Spleen (tissue), 11 donors: Measurements from ENCODE around the gene MPZL1. TPM values are rescaled to one million over a fixed set of nuclear protein-coding genes. Genes with fewer than 3 reads are reported as not detected.

Source experiments
- DNase-seq: peaks from one replicate; pipeline ENCODE4 v3.0.0-alpha.2; 2020
- H3K27ac ChIP-seq, 8 donors: fragments of 200-600 bp; sonication (generic) in 7 of 8; 1 replicate in 4 of 8; 2 replicates in 4 of 8; pipeline versions ENCODE4 v1.5.0 to v1.8.0; 2016 to 2021; ENCODE audit warnings: inconsistent platforms in 4 of 8, mild to moderate bottlenecking in 4 of 8, moderate library complexity in 1 of 8
- H3K27me3 ChIP-seq, 7 donors: fragments of 200-600 bp; sonication (generic) in 6 of 7; replicated peaks in 1 of 7; 1 replicate in 4 of 7; 2 replicates in 3 of 7; pipeline versions ENCODE4 v1.5.0 to v1.8.0; 2016 to 2021; ENCODE audit warnings: inconsistent platforms in 3 of 7, mild to moderate bottlenecking in 1 of 7
- H3K36me3 ChIP-seq, 6 donors: fragments of 200-600 bp; sonication (generic) in 5 of 6; 1 replicate in 4 of 6; 2 replicates in 2 of 6; pipeline versions ENCODE4 v1.5.0 to v1.8.0; 2016 to 2021; ENCODE audit warnings: inconsistent platforms in 2 of 6
- H3K4me1 ChIP-seq, 6 donors: fragments of 200-600 bp; sonication (generic) in 5 of 6; 1 replicate in 3 of 6; 2 replicates in 3 of 6; pipeline versions ENCODE4 v1.5.0 to v1.8.0; 2016 to 2021; ENCODE audit warnings: inconsistent platforms in 3 of 6
- H3K4me3 ChIP-seq, 8 donors: fragments of 200-600 bp; sonication (generic) in 7 of 8; 1 replicate in 4 of 8; 2 replicates in 4 of 8; pipeline versions ENCODE4 v1.5.0 to v1.8.0; 2016 to 2021; ENCODE audit warnings: inconsistent platforms in 4 of 8, mild to moderate bottlenecking in 4 of 8, moderate library complexity in 2 of 8
- H3K9me3 ChIP-seq, 8 donors: fragments of 200-600 bp; sonication (generic) in 7 of 8; 1 replicate in 4 of 8; 2 replicates in 4 of 8; pipeline versions ENCODE4 v1.5.0 to v1.8.0; 2016 to 2021; ENCODE audit warnings: inconsistent platforms in 4 of 8
- CTCF ChIP-seq, 11 experiments: fragments of 200-600 bp in 7 of 11; fragments of 450-650 bp in 4 of 11; sonication (generic) in 4 of 11; IDR thresholded peaks in 8 of 11; conservative IDR thresholded peaks in 3 of 11; 1 replicate in 7 of 11; 2 replicates in 4 of 11; pipeline versions ENCODE4 v1.4.0 to v1.8.0; 2016 to 2021; ENCODE audit warnings: antibody characterized with exemption in 11 of 11, inconsistent platforms in 4 of 11, mild to moderate bottlenecking in 1 of 11
- POLR2A ChIP-seq, 3 donors: fragments of 450-650 bp; IDR thresholded peaks; one replicate each; pipeline ENCODE4 v1.5.1; 2017; ENCODE audit warnings: antibody characterized with exemption in 3 of 3, mild to moderate bottlenecking in 1 of 3
- POLR2AphosphoS5 ChIP-seq, 3 donors: sonication (generic); formaldehyde crosslinking; IDR thresholded peaks; one replicate each; pipeline ENCODE4 v1.5.1; 2017; ENCODE audit warnings: antibody characterized with exemption in 3 of 3
- WGBS, 5 donors: extraction: QIAGEN DNeasy Blood & Tissue Kit in 3 of 5; methylation state at CpG; one replicate each; pipeline versions ENCODE4 v1.1.5 to v1.1.7; 2013 to 2018; 5-methylcytosine and 5-hydroxymethylcytosine counted together
- intact Hi-C: fragments of 100-400 bp; cut with DNase I; formaldehyde crosslinking; loops from one replicate; pipeline ENCODE4 v1.15.0; 2023; ENCODE audit warnings: low total_unique reads
- polyA plus RNA-seq, 3 donors: library from polyadenylated mRNA; stranded (reverse); fragments of 200-250 nt; gene quantifications; one replicate each; pipeline ENCODE4 v1.2.1, GENCODE V29; 2013
- total RNA-seq, 7 donors: library from RNA; depleted of rRNA in 3 of 7; stranded (reverse); fragments of >200 nt in 3 of 7; fragmentation: NEBNext Ultra II Directional in 4 of 7; extraction: Animal tissue kit (Norgen Biotek cat#: 25700) in 4 of 7; gene quantifications; one replicate each; pipeline versions ENCODE4 v1.1.0 to v1.2.1, GENCODE V29; 2016 to 2021
- donor health status: healthy with polysubstance abuse.
- donor health status: DM: no; HTN: no; CAD: no; lungs with moderate emphysema.
- donor health status: DM: no; HTN: no; CAD: no.
- donor health status: Bipolar disorder and iron deficiency.
- donor health status: healthy.
- donor health status: DM: no; HTN: no; CAD: no.
- donor health status: DM: yes; HTN: yes; CAD: no.

Gene MPZL1
- total and polyA plus RNA-seq, 10 donors, result 12.0 to 65.8 (median 47.3) TPM

- DNase-seq, result no peak
- TF ChIP-seq POLR2AphosphoS5 (IDR thresholded peaks at IDR 0.05) (no peak), POLR2A (IDR thresholded peaks at IDR 0.05) (no peak), CTCF (IDR thresholded peaks at IDR 0.05 in 8 of 11, conservative IDR thresholded peaks at IDR 0.05 in 3 of 11) (no peak)
- 96 to 100% (median 98%) methylated on average over 2 of the region's 2 CpGs for WGBS, 5 donors
- H3K36me3 ChIP-seq, result peaks cover 0 to 52% (median 10%) of the 10 kb centered on the region in 6 donors
- no peaks in the 10 kb centered on the region for H3K9me3 ChIP-seq
- H3K27ac ChIP-seq, result peak overlapping the region in 1 of 8 donors; percentile 53
- H3K27me3 ChIP-seq, result no peaks in the 10 kb centered on the region
- intact Hi-C loops, result no loop called here
- peaks cover 0 to 44% (median 8%) of the 10 kb centered on the region in 6 donors for H3K4me1 ChIP-seq
- no peak overlapping the region for H3K4me3 ChIP-seq
Measured at GRCh38 chr1:167766538-167766937, 44.8 kb downstream of the MPZL1 start.

- peaks cover 0 to 34% (median 4%) of the 10 kb centered on the region in 6 donors for H3K4me1 ChIP-seq
- no peaks in the 10 kb centered on the region for H3K27me3 ChIP-seq
- intact Hi-C loops, result no loop called here
- DNase-seq, result no peak
- TF ChIP-seq POLR2AphosphoS5 (IDR thresholded peaks at IDR 0.05) (no peak), CTCF (IDR thresholded peaks at IDR 0.05 in 8 of 11, conservative IDR thresholded peaks at IDR 0.05 in 3 of 11) (no peak), POLR2A (IDR thresholded peaks at IDR 0.05) (no peak)
- H3K9me3 ChIP-seq, result no peaks in the 10 kb centered on the region
- peak overlapping the region in 5 of 8 donors; percentile 8 to 53 (median 47) for H3K27ac ChIP-seq
- H3K4me3 ChIP-seq, result no peak overlapping the region
- peaks cover 0 to 64% (median 11%) of the 10 kb centered on the region in 6 donors for H3K36me3 ChIP-seq
Measured at GRCh38 chr1:167767761-167768160, 46.0 kb downstream of the MPZL1 start.

GRCh38 chr1:167770127-167770526 is 48.3 kb downstream of the MPZL1 start:
- H3K9me3 ChIP-seq, result no peaks in the 10 kb centered on the region
- H3K27ac ChIP-seq, result no peak overlapping the region
- H3K4me1 ChIP-seq, result peaks cover 0 to 24% (median 2%) of the 10 kb centered on the region in 6 donors
- no peak for DNase-seq
- WGBS, 5 donors, result 84 to 98% (median 92%) methylated on average over 3 of the region's 3 CpGs
- TF ChIP-seq POLR2A (IDR thresholded peaks at IDR 0.05) (no peak), POLR2AphosphoS5 (IDR thresholded peaks at IDR 0.05) (no peak), CTCF (IDR thresholded peaks at IDR 0.05 in 8 of 11, conservative IDR thresholded peaks at IDR 0.05 in 3 of 11) (no peak)
- peaks cover 0 to 84% (median 11%) of the 10 kb centered on the region in 6 donors for H3K36me3 ChIP-seq
- no peak overlapping the region for H3K4me3 ChIP-seq
- no peaks in the 10 kb centered on the region for H3K27me3 ChIP-seq
- intact Hi-C loops, result no loop called here

- intact Hi-C loops, result no loop called here
- TF ChIP-seq POLR2A (IDR thresholded peaks at IDR 0.05) (no peak), CTCF (IDR thresholded peaks at IDR 0.05 in 8 of 11, conservative IDR thresholded peaks at IDR 0.05 in 3 of 11) (no peak), POLR2AphosphoS5 (IDR thresholded peaks at IDR 0.05) (no peak)
- no peak overlapping the region for H3K27ac ChIP-seq
- peaks cover 0 to 75% (median 11%) of the 10 kb centered on the region in 6 donors for H3K36me3 ChIP-seq
- no peaks in the 10 kb centered on the region for H3K27me3 ChIP-seq
- WGBS, 5 donors, result 89 to 96% (median 93%) methylated on average over 4 of the region's 4 CpGs
- H3K4me3 ChIP-seq, result no peak overlapping the region
- DNase-seq, result no peak
- peaks cover 0 to 15% (median under 1%) of the 10 kb centered on the region in 6 donors for H3K4me1 ChIP-seq
- H3K9me3 ChIP-seq, result no peaks in the 10 kb centered on the region
Measured at GRCh38 chr1:167772436-167772835, 50.7 kb downstream of the MPZL1 start.
